Measurements from ENCODE around the gene RAB12.

- no peak for TF ChIP-seq CTCF (IDR thresholded peaks at IDR 0.05)
- TF ChIP-seq POLR2A (IDR thresholded peaks at IDR 0.05): no peak
These were observed 60.3 kb downstream of the RAB12 start for GRCh38 chr18:8669571-8669970.
